ENCODE data around the gene HSPA1B.

DNA sequence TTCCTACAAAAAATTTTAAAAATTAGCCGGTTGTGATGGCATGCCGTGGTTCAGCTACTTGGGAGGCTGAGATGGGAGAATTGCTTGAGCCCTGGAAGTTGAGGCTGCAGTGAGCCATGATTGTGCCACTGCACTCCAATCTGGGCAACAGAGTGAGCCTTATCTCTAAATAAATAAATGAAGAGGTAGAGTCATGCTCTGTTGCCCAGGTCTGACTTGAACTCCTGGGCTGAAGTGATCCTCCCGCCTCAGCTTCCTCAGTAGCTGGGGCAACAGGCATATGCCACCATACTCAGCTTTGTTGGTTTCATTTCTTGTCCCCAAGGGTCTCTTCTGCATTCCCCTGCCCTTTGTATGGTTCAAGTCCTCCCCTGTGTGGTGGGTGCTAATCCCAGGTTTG is 17.0 kb downstream of the HSPA1B start:
- no peak for TF ChIP-seq CTCF (conservative IDR thresholded peaks at IDR 0.05; ENCODE audit: low read depth, low read length)
- no peak for TF ChIP-seq USF2 (IDR thresholded peaks at IDR 0.05; ENCODE audit: low read depth, low read length)
- no peak for TF ChIP-seq POLR2A (IDR thresholded peaks at IDR 0.05; ENCODE audit: low read depth, low read length)
- TF ChIP-seq BHLHE40 (IDR thresholded peaks at IDR 0.05; ENCODE audit: low read depth, low read length): no peak
- TF ChIP-seq CEBPB (IDR thresholded peaks at IDR 0.05; ENCODE audit: low read depth, low read length): no peak

All from IMR-90 (cell line).